IPS DF 19.7 (cell line): ENCODE measurements around the gene ADPGK.

ENCODE experiments used
- DNase-seq: peaks from one replicate; pipeline ENCODE4 v3.0.0-alpha.2; 2013; ENCODE audit warnings: low read depth, low spot score

The ADPGK gene

GRCh38 chr15:72790302-72790910, 6.8 kb upstream of the ADPGK start:
- DNase-seq, result no peak

- no peak for DNase-seq
Measured at GRCh38 chr15:72787526-72787925, 4.0 kb upstream of the ADPGK start.

- DNase-seq, result no peak
Measured at GRCh38 chr15:72786676-72787345, 3.3 kb upstream of the ADPGK start.

- DNase-seq, result no peak
Measured at GRCh38 chr15:72786242-72786641, 2.7 kb upstream of the ADPGK start.

GRCh38 chr15:72785841-72786240, 2.3 kb upstream of the ADPGK start:
- no peak for DNase-seq

- no peak for DNase-seq
Measured at GRCh38 chr15:72785432-72785831, 1.9 kb upstream of the ADPGK start.

- DNase-seq, result no peak
Measured at GRCh38 chr15:72784456-72784876, 908 bp upstream of the ADPGK start.

GRCh38 chr15:72783004-72783639, 436 bp downstream of the ADPGK start:
- DNase-seq, result no peak

- no peak for DNase-seq
Measured at GRCh38 chr15:72782274-72783003, 1.1 kb downstream of the ADPGK start.

- no peak for DNase-seq
Measured at GRCh38 chr15:72781631-72782030, 1.9 kb downstream of the ADPGK start.

GRCh38 chr15:72778796-72779195, 4.8 kb downstream of the ADPGK start:
- DNase-seq, result no peak

- no peak for DNase-seq
Measured at GRCh38 chr15:72774696-72775383, 8.7 kb downstream of the ADPGK start.

- no peak for DNase-seq
Measured at GRCh38 chr15:72771329-72771725, 12.2 kb downstream of the ADPGK start.

- DNase-seq, result no peak
Measured at GRCh38 chr15:72770673-72771328, 12.8 kb downstream of the ADPGK start.

GRCh38 chr15:72766780-72767179, 16.8 kb downstream of the ADPGK start:
- DNase-seq, result no peak

- no peak for DNase-seq
Measured at GRCh38 chr15:72766025-72766424, 17.5 kb downstream of the ADPGK start.

- DNase-seq, result no peak
Measured at GRCh38 chr15:72764656-72765055, 18.9 kb downstream of the ADPGK start.

- DNase-seq, result no peak
Measured at GRCh38 chr15:72760590-72761260, 22.8 kb downstream of the ADPGK start.

- no peak for DNase-seq
Measured at GRCh38 chr15:72758182-72758581, 25.4 kb downstream of the ADPGK start.

- DNase-seq, result no peak
Measured at GRCh38 chr15:72754096-72754495, 29.5 kb downstream of the ADPGK start.
